GM23248 (cell line): ENCODE data around the gene KCNJ6. TPM values are rescaled to one million over a fixed set of nuclear protein-coding genes. Genes with fewer than 3 reads are reported as not detected.

ENCODE experiments used
- DNase-seq: peaks from one replicate; pipeline ENCODE4 v3.0.0-alpha.2; 2015
- H2AFZ ChIP-seq: fragments of 200-600 bp; sonication (generic); 2 replicates; pipeline ENCODE4 v1.6.1; 2016; ENCODE audit warnings: antibody characterized with exemption
- H3F3A ChIP-seq: fragments of 200-600 bp; sonication (generic); 2 replicates; pipeline ENCODE4 v1.6.1; 2016; ENCODE audit warnings: mild to moderate bottlenecking, antibody characterized with exemption, mixed run types; ENCODE audit not compliant: insufficient read depth
- H3K27ac ChIP-seq: fragments of 200-600 bp; sonication (generic); 2 replicates; pipeline ENCODE4 v1.5.1; 2016; ENCODE audit warnings: mild to moderate bottlenecking
- H3K27me3 ChIP-seq: fragments of 200-600 bp; sonication (generic); replicated peaks from 2 replicates; pipeline ENCODE4 v1.6.1; 2016; ENCODE audit warnings: mild to moderate bottlenecking; ENCODE audit not compliant: insufficient read depth
- H3K36me3 ChIP-seq: fragments of 200-600 bp; sonication (generic); 2 replicates; pipeline ENCODE4 v1.6.1; 2016; ENCODE audit warnings: low read depth, mild to moderate bottlenecking
- H3K4me1 ChIP-seq: fragments of 200-600 bp; sonication (generic); 2 replicates; pipeline ENCODE4 v1.6.1; 2016; ENCODE audit warnings: mild to moderate bottlenecking; ENCODE audit not compliant: insufficient read depth
- H3K4me2 ChIP-seq: fragments of 200-600 bp; sonication (generic); one replicate; pipeline ENCODE4 v1.6.1; 2016; ENCODE audit warnings: mild to moderate bottlenecking; ENCODE audit not compliant: unreplicated experiment
- H3K4me3 ChIP-seq: fragments of 200-600 bp; sonication (generic); 2 replicates; pipeline ENCODE4 v1.5.1; 2016; ENCODE audit warnings: mild to moderate bottlenecking
- H3K79me2 ChIP-seq: fragments of 200-600 bp; sonication (generic); 2 replicates; pipeline ENCODE4 v1.6.1; 2016; ENCODE audit warnings: mild to moderate bottlenecking; ENCODE audit not compliant: insufficient read depth
- H3K9ac ChIP-seq: fragments of 200-600 bp; sonication (generic); 2 replicates; pipeline ENCODE4 v1.6.1; 2016; ENCODE audit warnings: mild to moderate bottlenecking
- H3K9me2 ChIP-seq: fragments of 200-600 bp; sonication (generic); 2 replicates; pipeline ENCODE4 v1.6.1; 2016; ENCODE audit warnings: mixed run types, mild to moderate bottlenecking, moderate library complexity; ENCODE audit not compliant: insufficient read depth
- H3K9me3 ChIP-seq: fragments of 200-600 bp; sonication (generic); one replicate; pipeline ENCODE4 v1.6.1; 2017; ENCODE audit warnings: low read depth
- H4K20me1 ChIP-seq: fragments of 200-600 bp; sonication (generic); 2 replicates; pipeline ENCODE4 v1.6.0; 2016; ENCODE audit not compliant: insufficient read depth
- EZH2 ChIP-seq: fragments of 200-600 bp; sonication (generic); IDR thresholded peaks from 2 replicates; pipeline ENCODE4 v1.6.1; 2018; ENCODE audit warnings: antibody characterized with exemption, mild to moderate bottlenecking; ENCODE audit not compliant: insufficient read depth, poor library complexity, severe bottlenecking
- EZH2phosphoT487 ChIP-seq: fragments of 200-600 bp; sonication (generic); IDR thresholded peaks from 2 replicates; pipeline ENCODE4 v1.6.1; 2018; ENCODE audit warnings: antibody characterized with exemption, moderate library complexity, mild to moderate bottlenecking, low read depth; ENCODE audit not compliant: insufficient read depth
- WGBS, 2 experiments: methylation state at CpG; one replicate each; pipeline ENCODE4 v1.1.6; 2015 to 2017; ENCODE audit warnings: low lambda C conversion rate in 2 of 2, low coverage in 1 of 2; ENCODE audit errors: missing lambda C conversion rate in 2 of 2; 5-methylcytosine and 5-hydroxymethylcytosine counted together
- in situ Hi-C: fragments of 300-500 bp; cut with MboI; formaldehyde crosslinking; loops from 2 replicates; pipeline ENCODE4 v1.15.0; 2020
- polyA plus RNA-seq: library from polyadenylated mRNA; unstranded; fragments of >200 nt; fragmentation: Nextera tagmentation; extraction: Ambion mirVana; gene quantifications from 2 replicates; pipeline ENCODE4 v1.2.1, GENCODE V29; 2016
- total RNA-seq: library from RNA; depleted of rRNA; stranded (reverse); fragments of >200 nt; shearing (Covaris generic); gene quantifications from 2 replicates; pipeline ENCODE4 v1.2.3, GENCODE V29; 2014

The KCNJ6 gene
- total and polyA plus RNA-seq, 2 experiments from 2014 or later, result 0.11 TPM; not detected in 1

DNA sequence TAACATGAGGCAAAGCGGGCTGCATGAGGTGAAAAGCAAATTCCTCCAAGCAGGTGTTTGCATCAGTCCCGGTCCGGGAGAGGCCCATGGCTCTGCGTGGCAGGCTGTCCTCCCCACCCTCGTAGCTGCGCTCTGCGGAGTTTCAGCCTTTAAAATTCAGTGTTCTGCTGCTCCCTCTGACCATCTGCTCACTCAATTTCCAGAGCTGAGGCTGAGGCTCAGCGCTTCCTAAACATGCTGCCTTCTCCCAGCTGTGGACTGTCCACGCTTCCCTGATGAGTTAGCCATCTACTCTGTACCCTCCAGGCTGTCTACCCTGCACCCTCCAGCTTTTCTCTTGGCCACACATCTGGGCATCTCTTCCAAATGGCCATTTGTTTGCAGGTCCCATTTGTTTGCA is 87.7 kb downstream of the KCNJ6 start:
- H3K79me2 ChIP-seq, result no peaks in the 10 kb centered on the region
- no peaks in the 10 kb centered on the region for H3K9me3 ChIP-seq
- in situ Hi-C loops, result no loop called here
- H3K9me2 ChIP-seq, result no peaks in the 10 kb centered on the region
- no peak for TF ChIP-seq EZH2phosphoT487
- TF ChIP-seq EZH2, result no peak
- H3K4me2 ChIP-seq, result no peak overlapping the region
- H3K27me3 ChIP-seq, result no peaks in the 10 kb centered on the region
- no peaks in the 10 kb centered on the region for H3F3A ChIP-seq
- no peak overlapping the region for H3K9ac ChIP-seq
- WGBS, 2 experiments, result 79 to 83% methylated on average over 9 of the region's 9 CpGs
- H3K27ac ChIP-seq, result no peak overlapping the region
- no peak overlapping the region for H3K4me3 ChIP-seq
- H3K36me3 ChIP-seq, result no peaks in the 10 kb centered on the region
- no peaks in the 10 kb centered on the region for H4K20me1 ChIP-seq
- peaks cover 8% of the 10 kb centered on the region; the same call in 1 of the 2 replicates for H3K4me1 ChIP-seq
- DNase-seq, result no peak
- no peak overlapping the region for H2AFZ ChIP-seq

DNA sequence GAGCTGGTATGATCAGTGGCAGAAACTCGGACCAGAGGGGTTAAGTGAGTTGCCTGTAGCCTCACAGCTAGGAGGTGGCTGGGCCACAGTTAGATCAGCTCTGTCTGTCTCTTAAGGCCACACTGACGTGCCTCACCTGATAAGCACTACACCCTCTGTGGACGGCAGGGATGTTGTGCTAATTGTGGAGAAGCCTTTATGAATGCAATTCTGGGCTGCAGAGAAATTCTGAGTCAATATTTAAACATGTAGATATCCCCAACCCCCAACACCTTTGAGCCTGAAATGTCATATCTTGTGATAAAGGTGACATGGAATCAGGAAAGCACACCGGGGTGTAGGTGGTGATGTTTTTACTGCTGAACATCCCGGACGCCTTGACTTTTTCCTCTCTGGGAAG is 88.3 kb downstream of the KCNJ6 start:
- WGBS, 2 experiments, result 50 to 68% methylated on average over 5 to 6 of the region's 6 CpGs
- H3K9me2 ChIP-seq, result no peaks in the 10 kb centered on the region
- H2AFZ ChIP-seq, result no peak overlapping the region
- H4K20me1 ChIP-seq, result no peaks in the 10 kb centered on the region
- H3K27me3 ChIP-seq, result no peaks in the 10 kb centered on the region
- H3K9ac ChIP-seq, result no peak overlapping the region
- H3K4me3 ChIP-seq, result no peak overlapping the region
- no peaks in the 10 kb centered on the region for H3K9me3 ChIP-seq
- H3K4me1 ChIP-seq, result peaks cover 8% of the 10 kb centered on the region; the same call in 1 of the 2 replicates
- DNase-seq, result no peak
- no peaks in the 10 kb centered on the region for H3F3A ChIP-seq
- in situ Hi-C loops, result no loop called here
- no peak overlapping the region for H3K4me2 ChIP-seq
- H3K36me3 ChIP-seq, result no peaks in the 10 kb centered on the region
- H3K27ac ChIP-seq, result no peak overlapping the region
- TF ChIP-seq EZH2phosphoT487 (no peak), EZH2 (no peak)
- H3K79me2 ChIP-seq, result no peaks in the 10 kb centered on the region

DNA sequence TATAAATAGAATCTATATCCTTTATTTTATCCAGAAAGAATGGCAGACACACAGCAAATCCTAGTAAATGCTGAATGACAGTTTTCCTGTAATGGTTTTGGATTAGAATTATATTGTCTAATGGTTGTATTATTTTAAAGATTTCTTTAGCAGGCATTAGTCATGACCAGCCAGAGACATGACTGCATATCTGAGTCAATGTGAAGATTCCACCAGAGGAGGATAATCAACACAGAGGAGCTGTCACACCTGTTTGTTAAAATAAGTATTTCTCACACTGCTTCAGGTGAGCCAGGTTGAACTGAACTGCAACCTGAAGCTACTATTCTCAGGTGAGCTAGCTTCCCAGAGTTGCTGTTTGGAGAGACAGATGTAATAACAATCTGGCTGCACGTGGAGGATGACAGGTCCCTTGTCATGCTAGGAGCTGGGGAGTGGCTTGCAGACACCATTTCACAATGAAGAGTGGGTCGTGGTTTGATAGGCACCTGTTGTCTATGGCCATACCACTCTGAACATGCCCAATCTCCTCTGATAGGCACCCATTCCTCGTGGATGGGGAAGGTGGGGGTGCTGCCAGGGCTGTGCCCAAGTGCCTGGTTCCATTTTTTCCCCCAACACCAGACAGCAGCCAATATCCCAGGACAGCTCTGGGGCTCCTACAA is 94.3 kb downstream of the KCNJ6 start:
- H3K9me3 ChIP-seq, result no peaks in the 10 kb centered on the region
- no peaks in the 10 kb centered on the region for H3F3A ChIP-seq
- no peak overlapping the region for H3K27ac ChIP-seq
- in situ Hi-C loops, result no loop called here
- no peaks in the 10 kb centered on the region for H4K20me1 ChIP-seq
- no peak overlapping the region for H3K9ac ChIP-seq
- H3K36me3 ChIP-seq, result no peaks in the 10 kb centered on the region
- no peak overlapping the region for H3K4me3 ChIP-seq
- H3K4me1 ChIP-seq, result peaks cover 5% of the 10 kb centered on the region; the same call in 1 of the 2 replicates
- no peaks in the 10 kb centered on the region for H3K9me2 ChIP-seq
- 59 to 65% methylated on average over 3 of the region's 3 CpGs for WGBS, 2 experiments
- TF ChIP-seq EZH2phosphoT487 (no peak), EZH2 (no peak)
- peak; percentile 68 for DNase-seq
- no peaks in the 10 kb centered on the region for H3K79me2 ChIP-seq
- no peaks in the 10 kb centered on the region for H3K27me3 ChIP-seq
- no peak overlapping the region for H2AFZ ChIP-seq
- no peak overlapping the region for H3K4me2 ChIP-seq

DNA sequence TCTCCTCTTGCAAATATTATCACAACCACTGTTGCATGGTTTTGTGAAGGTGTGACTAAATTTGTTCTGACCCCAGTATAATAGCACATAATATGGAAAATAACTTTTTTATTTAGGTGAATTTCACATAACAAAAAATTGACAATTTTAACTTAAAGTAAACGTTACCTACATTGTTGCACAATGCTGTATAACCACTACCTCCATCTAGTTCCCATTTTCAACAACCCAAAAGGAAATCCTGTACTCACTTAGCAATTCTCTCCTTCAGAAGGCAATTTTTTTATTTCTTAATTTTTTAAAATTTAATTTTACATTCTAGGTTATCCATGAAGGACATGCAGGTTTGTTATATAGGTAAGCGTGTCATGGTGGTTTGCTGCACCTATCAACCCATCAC is 95.2 kb downstream of the KCNJ6 start:
- Histone ChIP-seq H3K4me3 (no peak overlapping the region), H3F3A (no peaks in the 10 kb centered on the region), H4K20me1 (no peaks in the 10 kb centered on the region), H3K27me3 (no peaks in the 10 kb centered on the region), H3K9me2 (no peaks in the 10 kb centered on the region), H3K4me1 (peaks cover 5% of the 10 kb centered on the region; the same call in 1 of the 2 replicates), H3K36me3 (no peaks in the 10 kb centered on the region), H3K9ac (no peak overlapping the region), H3K79me2 (no peaks in the 10 kb centered on the region), H2AFZ (no peak overlapping the region), H3K9me3 (no peaks in the 10 kb centered on the region), H3K4me2 (no peak overlapping the region), H3K27ac (no peak overlapping the region)
- in situ Hi-C loops, result no loop called here
- no peak for DNase-seq
- WGBS, 2 experiments, result 77 to 83% methylated on average over 2 of the region's 2 CpGs
- no peak for TF ChIP-seq EZH2phosphoT487
- no peak for TF ChIP-seq EZH2
